Neural cell (in vitro differentiated cells): ENCODE results near the gene MTR. TPM values are rescaled to one million over a fixed set of nuclear protein-coding genes. Genes with fewer than 3 reads are reported as not detected.

Experiments
- H2AFZ ChIP-seq: fragments of 200-600, 300-800 bp; sonication (generic), shearing (Covaris generic); 2 replicates; pipeline ENCODE4 v1.6.0; 2014; ENCODE audit warnings: low read depth, mild to moderate bottlenecking, antibody characterized with exemption, low read length, moderate library complexity
- H3F3A ChIP-seq: fragments of 200-600 bp; shearing (Covaris generic); 2 replicates; pipeline ENCODE4 v1.6.1; 2016; ENCODE audit warnings: mild to moderate bottlenecking, moderate library complexity, mixed read lengths, antibody characterized with exemption, low read length; ENCODE audit not compliant: insufficient read depth, poor library complexity, severe bottlenecking
- H3K27ac ChIP-seq: fragments of 200-600, 300-800 bp; sonication (generic), shearing (Covaris generic); 2 replicates; pipeline ENCODE4 v1.5.1; 2014; ENCODE audit warnings: mild to moderate bottlenecking, low read length, moderate library complexity
- H3K27me3 ChIP-seq: fragments of 300-800, 200-600 bp; sonication (generic), shearing (Covaris generic); 2 replicates; pipeline ENCODE4 v1.6.0; 2014; ENCODE audit warnings: mild to moderate bottlenecking, low read depth, low read length, moderate library complexity; ENCODE audit not compliant: insufficient read depth
- H3K36me3 ChIP-seq: fragments of 300-800, 200-600 bp; sonication (generic), shearing (Covaris generic); 2 replicates; pipeline ENCODE4 v1.5.1; 2014; ENCODE audit warnings: mild to moderate bottlenecking, antibody characterized with exemption, low read length, moderate library complexity; ENCODE audit not compliant: insufficient read depth
- H3K4me2 ChIP-seq: fragments of 300-800, 200-600 bp; sonication (generic), shearing (Covaris generic); 2 replicates; pipeline ENCODE4 v1.6.0; 2014; ENCODE audit warnings: mild to moderate bottlenecking, low read length
- H3K4me3 ChIP-seq: fragments of 300-800, 200-600 bp; sonication (generic), shearing (Covaris generic); 2 replicates; pipeline ENCODE4 v1.5.1; 2014; ENCODE audit warnings: mild to moderate bottlenecking, low read length, moderate library complexity
- H3K79me2 ChIP-seq: fragments of 200-600 bp; shearing (Covaris generic); replicated peaks from 2 replicates; pipeline ENCODE4 v1.6.0; 2014; ENCODE audit warnings: mild to moderate bottlenecking, low read length, moderate library complexity; ENCODE audit not compliant: insufficient read depth
- H3K9ac ChIP-seq: fragments of 300-800, 200-600 bp; sonication (generic), shearing (Covaris generic); 2 replicates; pipeline ENCODE4 v1.6.1; 2016; ENCODE audit warnings: mild to moderate bottlenecking, low read length, mixed read lengths
- H3K9me2 ChIP-seq: fragments of 200-600 bp; shearing (Covaris generic); 2 replicates; pipeline ENCODE4 v1.6.1; 2016; ENCODE audit warnings: mild to moderate bottlenecking, low read length, mixed read lengths; ENCODE audit not compliant: insufficient read depth
- H3K9me3 ChIP-seq: fragments of 200-600, 300-800 bp; sonication (generic), shearing (Covaris generic); 2 replicates; pipeline ENCODE4 v1.6.1; 2016; ENCODE audit warnings: mild to moderate bottlenecking, mixed run types, low read length, moderate library complexity, mixed read lengths
- H4K20me1 ChIP-seq: fragments of 200-600 bp; shearing (Covaris generic); 2 replicates; pipeline ENCODE4 v1.6.1; 2016; ENCODE audit warnings: mild to moderate bottlenecking, mixed run types; ENCODE audit not compliant: insufficient read depth
- EP300 ChIP-seq: fragments of 450-650 bp; conservative IDR thresholded peaks from 2 replicates; pipeline ENCODE4 v1.6.1; 2014; ENCODE audit warnings: antibody characterized with exemption, mild to moderate bottlenecking, moderate library complexity; ENCODE audit not compliant: poor library complexity, severe bottlenecking
- EZH2 ChIP-seq: fragments of 200-600, 300-800 bp; shearing (Covaris generic), sonication (generic); IDR thresholded peaks from 2 replicates; pipeline ENCODE4 v1.6.1; 2014; ENCODE audit warnings: antibody characterized with exemption, low read length, borderline replicate concordance, mild to moderate bottlenecking; ENCODE audit not compliant: insufficient read depth, poor library complexity, severe bottlenecking
- MXI1 ChIP-seq: fragments of 450-650 bp; conservative IDR thresholded peaks from 2 replicates; pipeline ENCODE4 v1.6.1; 2014; ENCODE audit warnings: antibody characterized with exemption, mild to moderate bottlenecking; ENCODE audit not compliant: poor library complexity, severe bottlenecking
- POLR2AphosphoS5 ChIP-seq: IDR thresholded peaks from 2 replicates; pipeline ENCODE4 v1.6.1; 2012
- RAD21 ChIP-seq: fragments of 450-650 bp; conservative IDR thresholded peaks from 2 replicates; pipeline ENCODE4 v1.6.1; 2014; ENCODE audit warnings: antibody characterized with exemption, mild to moderate bottlenecking, moderate library complexity
- SMC3 ChIP-seq: fragments of 450-650 bp; conservative IDR thresholded peaks from 2 replicates; pipeline ENCODE4 v1.6.1; 2014; ENCODE audit warnings: antibody characterized with exemption, mild to moderate bottlenecking, moderate library complexity; ENCODE audit not compliant: poor library complexity
- TAF1 ChIP-seq: IDR thresholded peaks from 2 replicates; pipeline ENCODE4 v1.6.1; 2012; ENCODE audit warnings: low read depth
- polyA plus RNA-seq: library from polyadenylated mRNA; depleted of rRNA; stranded (reverse); fragments of >200 nt; gene quantifications from 2 replicates; pipeline ENCODE4 v1.2.3, GENCODE V29; 2014
- TF ChIP-seq, protein P1 (sequence below): IDR thresholded peaks from 2 replicates; pipeline ENCODE4 v1.6.1; 2012; ENCODE audit warnings: borderline replicate concordance
- TF ChIP-seq, protein P2 (sequence below): fragments of 450-650 bp; IDR thresholded peaks from 2 replicates; pipeline ENCODE4 v1.5.1; 2014; ENCODE audit warnings: antibody characterized with exemption, mild to moderate bottlenecking, moderate library complexity; ENCODE audit not compliant: poor library complexity, severe bottlenecking

The MTR gene
- polyA plus RNA-seq, 1 donor from 2014 or later, result 14.1 TPM

DNA sequence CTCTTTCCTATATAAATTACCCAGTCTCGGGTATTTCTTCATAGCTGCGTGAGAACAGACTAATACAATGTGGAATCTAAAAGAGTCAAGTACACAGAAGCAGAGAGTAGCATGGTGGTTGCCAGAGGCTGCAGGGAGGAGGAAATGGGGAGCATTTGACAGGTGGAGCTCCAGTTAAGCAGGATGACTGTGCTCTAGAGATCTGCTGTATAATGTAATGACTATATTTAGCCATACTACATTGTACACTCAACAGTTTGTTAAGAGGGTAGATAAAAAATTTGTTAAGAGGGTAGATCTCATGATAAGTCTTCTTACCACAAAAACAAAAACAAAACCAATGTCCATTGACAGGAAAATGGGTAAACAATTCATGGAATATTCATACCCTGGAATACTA lies 127.1 kb downstream of the MTR start:
- Histone ChIP-seq H3K4me2 (no peak overlapping the region), H3K79me2 (no peaks in the 10 kb centered on the region), H3K36me3 (no peaks in the 10 kb centered on the region), H2AFZ (no peak overlapping the region), H3K27me3 (no peaks in the 10 kb centered on the region), H3K9me3 (no peaks in the 10 kb centered on the region), H3K27ac (no peak overlapping the region), H3K4me3 (no peak overlapping the region), H3K9me2 (no peaks in the 10 kb centered on the region), H4K20me1 (no peaks in the 10 kb centered on the region), H3F3A (no peaks in the 10 kb centered on the region), H3K9ac (no peak overlapping the region)
- TF ChIP-seq EP300 (no peak), SMC3 (no peak)
- TF ChIP-seq, protein P1, sequence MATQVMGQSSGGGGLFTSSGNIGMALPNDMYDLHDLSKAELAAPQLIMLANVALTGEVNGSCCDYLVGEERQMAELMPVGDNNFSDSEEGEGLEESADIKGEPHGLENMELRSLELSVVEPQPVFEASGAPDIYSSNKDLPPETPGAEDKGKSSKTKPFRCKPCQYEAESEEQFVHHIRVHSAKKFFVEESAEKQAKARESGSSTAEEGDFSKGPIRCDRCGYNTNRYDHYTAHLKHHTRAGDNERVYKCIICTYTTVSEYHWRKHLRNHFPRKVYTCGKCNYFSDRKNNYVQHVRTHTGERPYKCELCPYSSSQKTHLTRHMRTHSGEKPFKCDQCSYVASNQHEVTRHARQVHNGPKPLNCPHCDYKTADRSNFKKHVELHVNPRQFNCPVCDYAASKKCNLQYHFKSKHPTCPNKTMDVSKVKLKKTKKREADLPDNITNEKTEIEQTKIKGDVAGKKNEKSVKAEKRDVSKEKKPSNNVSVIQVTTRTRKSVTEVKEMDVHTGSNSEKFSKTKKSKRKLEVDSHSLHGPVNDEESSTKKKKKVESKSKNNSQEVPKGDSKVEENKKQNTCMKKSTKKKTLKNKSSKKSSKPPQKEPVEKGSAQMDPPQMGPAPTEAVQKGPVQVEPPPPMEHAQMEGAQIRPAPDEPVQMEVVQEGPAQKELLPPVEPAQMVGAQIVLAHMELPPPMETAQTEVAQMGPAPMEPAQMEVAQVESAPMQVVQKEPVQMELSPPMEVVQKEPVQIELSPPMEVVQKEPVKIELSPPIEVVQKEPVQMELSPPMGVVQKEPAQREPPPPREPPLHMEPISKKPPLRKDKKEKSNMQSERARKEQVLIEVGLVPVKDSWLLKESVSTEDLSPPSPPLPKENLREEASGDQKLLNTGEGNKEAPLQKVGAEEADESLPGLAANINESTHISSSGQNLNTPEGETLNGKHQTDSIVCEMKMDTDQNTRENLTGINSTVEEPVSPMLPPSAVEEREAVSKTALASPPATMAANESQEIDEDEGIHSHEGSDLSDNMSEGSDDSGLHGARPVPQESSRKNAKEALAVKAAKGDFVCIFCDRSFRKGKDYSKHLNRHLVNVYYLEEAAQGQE, result no peak
- TF ChIP-seq, protein P2, sequence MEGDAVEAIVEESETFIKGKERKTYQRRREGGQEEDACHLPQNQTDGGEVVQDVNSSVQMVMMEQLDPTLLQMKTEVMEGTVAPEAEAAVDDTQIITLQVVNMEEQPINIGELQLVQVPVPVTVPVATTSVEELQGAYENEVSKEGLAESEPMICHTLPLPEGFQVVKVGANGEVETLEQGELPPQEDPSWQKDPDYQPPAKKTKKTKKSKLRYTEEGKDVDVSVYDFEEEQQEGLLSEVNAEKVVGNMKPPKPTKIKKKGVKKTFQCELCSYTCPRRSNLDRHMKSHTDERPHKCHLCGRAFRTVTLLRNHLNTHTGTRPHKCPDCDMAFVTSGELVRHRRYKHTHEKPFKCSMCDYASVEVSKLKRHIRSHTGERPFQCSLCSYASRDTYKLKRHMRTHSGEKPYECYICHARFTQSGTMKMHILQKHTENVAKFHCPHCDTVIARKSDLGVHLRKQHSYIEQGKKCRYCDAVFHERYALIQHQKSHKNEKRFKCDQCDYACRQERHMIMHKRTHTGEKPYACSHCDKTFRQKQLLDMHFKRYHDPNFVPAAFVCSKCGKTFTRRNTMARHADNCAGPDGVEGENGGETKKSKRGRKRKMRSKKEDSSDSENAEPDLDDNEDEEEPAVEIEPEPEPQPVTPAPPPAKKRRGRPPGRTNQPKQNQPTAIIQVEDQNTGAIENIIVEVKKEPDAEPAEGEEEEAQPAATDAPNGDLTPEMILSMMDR, result no peak

DNA sequence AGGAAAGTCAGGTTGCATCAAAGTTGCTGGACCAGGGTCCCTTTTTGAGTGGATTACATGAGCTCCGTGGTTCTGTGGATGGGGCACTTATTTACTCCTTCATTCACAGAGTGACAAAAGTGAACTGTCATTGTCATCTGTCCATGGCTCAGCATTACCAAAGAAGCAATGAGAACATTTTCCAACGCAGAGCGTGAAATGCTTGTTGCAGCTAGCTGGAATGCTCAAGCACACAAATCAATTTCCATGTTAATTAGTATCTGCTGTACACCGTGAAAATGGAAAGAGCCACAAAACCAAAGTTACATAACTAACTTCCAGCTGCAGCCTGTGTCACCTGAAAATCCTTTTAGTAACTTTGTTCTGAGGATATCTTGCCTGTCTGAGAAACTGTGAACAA lies 130.3 kb downstream of the MTR start:
- no peaks in the 10 kb centered on the region for H4K20me1 ChIP-seq
- no peaks in the 10 kb centered on the region for H3K36me3 ChIP-seq
- H3K27ac ChIP-seq, result no peak overlapping the region
- no peak for TF ChIP-seq POLR2AphosphoS5
- no peak for TF ChIP-seq TAF1
- no peak for TF ChIP-seq EP300
- no peak for TF ChIP-seq SMC3
- no peak for TF ChIP-seq MXI1
- TF ChIP-seq RAD21, result no peak
- TF ChIP-seq EZH2, result no peak
- TF ChIP-seq, protein P2, result no peak
- TF ChIP-seq, protein P1, result no peak
- H3F3A ChIP-seq, result no peaks in the 10 kb centered on the region
- H3K4me3 ChIP-seq, result no peak overlapping the region
- no peaks in the 10 kb centered on the region for H3K9me2 ChIP-seq
- no peak overlapping the region for H3K4me2 ChIP-seq
- H3K9ac ChIP-seq, result no peak overlapping the region
- H3K9me3 ChIP-seq, result no peaks in the 10 kb centered on the region
- H3K27me3 ChIP-seq, result no peaks in the 10 kb centered on the region
- H2AFZ ChIP-seq, result no peak overlapping the region
- no peaks in the 10 kb centered on the region for H3K79me2 ChIP-seq
